Measurements from ENCODE around the gene TMEM255A. TPM values are rescaled to one million over a fixed set of nuclear protein-coding genes. Genes with fewer than 3 reads are reported as not detected.

The TMEM255A gene
- total RNA-seq (ENCODE audit: low replicate concordance), result 2.0 and 3.5 TPM in 2 replicates

DNA sequence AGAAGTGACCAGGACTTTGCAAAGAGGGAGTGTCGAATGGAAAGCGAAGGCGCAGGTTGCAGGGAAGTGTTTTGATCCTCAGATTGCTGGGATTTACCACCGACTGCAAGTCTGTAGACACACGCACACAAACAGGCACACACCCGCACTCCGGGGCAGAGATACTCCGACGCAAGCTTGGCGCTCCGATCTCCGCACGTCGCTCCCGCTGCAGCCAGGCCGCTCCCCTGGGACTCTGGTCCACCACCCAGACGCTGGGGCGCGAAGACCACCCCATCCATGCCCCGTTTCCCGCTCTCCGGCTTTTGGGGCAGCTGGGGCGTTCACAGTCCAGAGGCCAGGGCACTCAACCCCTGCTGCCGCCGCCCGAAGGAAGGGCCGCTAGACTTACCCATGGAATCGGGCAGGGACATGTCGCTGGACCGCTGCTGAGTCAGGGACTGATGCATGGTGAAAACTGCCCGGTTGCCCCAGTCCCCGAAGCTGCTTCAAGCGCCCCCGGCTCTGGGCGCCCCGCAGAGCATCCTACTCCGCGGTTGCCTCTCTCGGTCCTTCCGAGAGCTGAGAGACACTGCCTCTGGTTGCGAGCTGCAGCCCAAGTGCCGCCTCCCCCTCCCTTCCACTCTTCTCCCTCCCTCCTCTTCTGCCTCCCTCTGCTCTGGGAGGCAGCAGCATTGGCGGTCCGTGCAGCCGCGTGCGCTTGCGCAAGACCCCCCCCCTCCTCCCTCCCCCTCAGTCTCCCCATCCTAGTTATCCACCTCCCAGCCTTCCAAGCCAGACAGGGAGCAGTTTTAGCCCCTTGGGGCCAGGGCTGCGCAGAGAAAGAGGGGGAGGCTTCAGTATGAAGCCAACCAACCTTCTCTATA, at the start of gene TMEM255A:
Gene TMEM255A (minus strand): TSS at position 601 of the 866 bp plus-strand sequence. CDS start 152 bp downstream, at position 449.
- Histone ChIP-seq H4K20me1 (ENCODE audit: low read depth) (no peaks in the 10 kb centered on the region), H3K9ac (no peak within 1 kb of the TSS), H3K27me3 (peaks cover 100% of the 10 kb centered on the region), H3K27ac (no peak within 1 kb of the TSS), H3K36me3 (no peaks in the 10 kb centered on the region), H3K79me2 (ENCODE audit: low read depth) (no peaks in the 10 kb centered on the region), H3F3A (ENCODE audit: low read depth) (peaks cover 10% of the 10 kb centered on the region), H3K9me3 (ENCODE audit: low read depth) (no peaks in the 10 kb centered on the region), H3K4me3 (peak within 1 kb of the TSS; percentile 47), H2AFZ (replicated peaks) (peak within 1 kb of the TSS; percentile 23), H3K4me1 (peaks cover 5% of the 10 kb centered on the region), H3K4me2 (peak within 1 kb of the TSS; percentile 88)
- TF ChIP-seq EZH2 (IDR thresholded peaks at IDR 0.05), result no peak
- TF ChIP-seq, protein P1, sequence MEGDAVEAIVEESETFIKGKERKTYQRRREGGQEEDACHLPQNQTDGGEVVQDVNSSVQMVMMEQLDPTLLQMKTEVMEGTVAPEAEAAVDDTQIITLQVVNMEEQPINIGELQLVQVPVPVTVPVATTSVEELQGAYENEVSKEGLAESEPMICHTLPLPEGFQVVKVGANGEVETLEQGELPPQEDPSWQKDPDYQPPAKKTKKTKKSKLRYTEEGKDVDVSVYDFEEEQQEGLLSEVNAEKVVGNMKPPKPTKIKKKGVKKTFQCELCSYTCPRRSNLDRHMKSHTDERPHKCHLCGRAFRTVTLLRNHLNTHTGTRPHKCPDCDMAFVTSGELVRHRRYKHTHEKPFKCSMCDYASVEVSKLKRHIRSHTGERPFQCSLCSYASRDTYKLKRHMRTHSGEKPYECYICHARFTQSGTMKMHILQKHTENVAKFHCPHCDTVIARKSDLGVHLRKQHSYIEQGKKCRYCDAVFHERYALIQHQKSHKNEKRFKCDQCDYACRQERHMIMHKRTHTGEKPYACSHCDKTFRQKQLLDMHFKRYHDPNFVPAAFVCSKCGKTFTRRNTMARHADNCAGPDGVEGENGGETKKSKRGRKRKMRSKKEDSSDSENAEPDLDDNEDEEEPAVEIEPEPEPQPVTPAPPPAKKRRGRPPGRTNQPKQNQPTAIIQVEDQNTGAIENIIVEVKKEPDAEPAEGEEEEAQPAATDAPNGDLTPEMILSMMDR (IDR thresholded peaks at IDR 0.05), result no peak
- peak; percentile 50 for DNase-seq (ENCODE audit: low spot score)
- Mint-ChIP-seq H3K27ac (no peak within 1 kb of the TSS), H3K36me3 (no peaks in the 10 kb centered on the region), H3K4me3 (peak within 1 kb of the TSS; percentile 87), H3K9me3 (peaks cover 2% of the 10 kb centered on the region), H3K27me3 (ENCODE audit: insufficient read depth, low read depth) (peaks cover 22% of the 10 kb centered on the region), H3K4me1 (peaks cover 39% of the 10 kb centered on the region)

DNA sequence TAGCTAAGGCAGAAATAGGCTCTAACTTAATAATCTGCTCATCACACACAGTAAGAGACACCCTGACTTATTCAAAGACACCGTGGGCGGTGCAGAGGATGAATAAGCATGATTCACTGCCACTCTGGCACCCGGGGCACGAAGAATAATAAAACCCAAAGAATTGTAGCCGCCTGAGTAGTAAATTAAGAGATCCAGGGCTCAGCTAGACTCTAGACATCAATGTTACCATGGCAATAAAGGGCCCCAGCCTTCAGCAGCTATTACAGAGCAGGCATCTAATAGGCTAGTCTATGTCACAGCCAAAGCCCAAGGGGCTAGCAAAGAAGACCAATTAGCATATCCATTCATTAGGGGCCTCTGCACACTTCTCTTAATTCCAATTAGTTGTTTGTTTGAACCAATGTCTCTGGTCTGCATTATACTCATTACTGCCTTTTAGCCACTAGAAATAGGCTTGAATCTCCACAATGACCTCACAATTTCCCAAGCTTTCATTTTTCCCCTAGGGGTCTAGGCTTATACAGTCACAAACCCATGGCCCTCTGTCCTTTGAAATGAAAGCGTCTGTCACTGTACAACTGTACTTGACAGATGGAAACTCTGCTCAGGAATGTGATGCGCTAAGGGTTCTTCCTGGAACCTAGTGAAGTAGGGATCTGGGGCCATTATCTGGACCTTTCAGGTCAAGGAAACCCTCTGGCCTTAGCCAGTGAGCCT, 47.6 kb upstream of the TMEM255A start:
- peak; percentile 2 for DNase-seq (ENCODE audit: low spot score)
- Histone ChIP-seq H2AFZ (replicated peaks) (no peak overlapping the region), H4K20me1 (ENCODE audit: low read depth) (no peaks in the 10 kb centered on the region), H3K36me3 (no peaks in the 10 kb centered on the region), H3K4me3 (no peak overlapping the region), H3K4me2 (no peak overlapping the region), H3K9me3 (ENCODE audit: low read depth) (no peaks in the 10 kb centered on the region), H3K79me2 (ENCODE audit: low read depth) (no peaks in the 10 kb centered on the region), H3K9ac (no peak overlapping the region), H3K27ac (no peak overlapping the region), H3K4me1 (no peaks in the 10 kb centered on the region), H3K27me3 (no peaks in the 10 kb centered on the region), H3F3A (ENCODE audit: low read depth) (no peaks in the 10 kb centered on the region)
- Mint-ChIP-seq H3K4me1 (peaks cover 37% of the 10 kb centered on the region), H3K36me3 (no peaks in the 10 kb centered on the region), H3K9me3 (peaks cover 3% of the 10 kb centered on the region), H3K27me3 (ENCODE audit: insufficient read depth, low read depth) (peaks cover 11% of the 10 kb centered on the region), H3K27ac (no peak overlapping the region), H3K4me3 (no peak overlapping the region)
- TF ChIP-seq EZH2phosphoT487 (IDR thresholded peaks at IDR 0.05), result no peak
- TF ChIP-seq EZH2 (IDR thresholded peaks at IDR 0.05), result no peak
- TF ChIP-seq, protein P1 (IDR thresholded peaks at IDR 0.05), result no peak

DNA sequence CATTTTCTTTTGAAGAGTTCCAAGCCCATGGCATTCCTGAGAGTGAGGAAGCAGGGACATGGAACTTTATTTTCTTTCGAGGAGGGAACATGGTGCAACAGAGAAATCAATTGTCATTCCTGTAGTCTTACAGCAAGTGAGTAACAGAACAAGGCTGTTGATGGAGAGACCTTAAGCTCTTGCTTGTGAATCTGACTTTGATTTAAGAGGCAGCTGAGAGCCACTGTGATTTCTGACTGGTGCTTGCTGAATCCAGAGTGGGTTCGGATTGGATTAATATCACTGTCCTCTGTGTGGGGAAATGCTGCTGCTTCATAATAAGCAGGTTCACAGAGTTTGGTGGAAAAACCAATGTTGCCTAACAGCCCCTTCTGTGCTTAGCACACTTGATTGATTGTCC, 45.9 kb upstream of the TMEM255A start:
- peaks cover 9% of the 10 kb centered on the region for H3K27me3 Mint-ChIP-seq (ENCODE audit: insufficient read depth, low read depth)

More for the DNA sequence above, 45.9 kb upstream of the TMEM255A start:
- DNase-seq (ENCODE audit: low spot score), result no peak
- H3K9me3 Mint-ChIP-seq, result peaks cover 8% of the 10 kb centered on the region
- H3K4me3 Mint-ChIP-seq, result no peak overlapping the region
- H4K20me1 ChIP-seq (ENCODE audit: low read depth), result no peaks in the 10 kb centered on the region
- no peak overlapping the region for H3K4me3 ChIP-seq
- no peaks in the 10 kb centered on the region for H3K79me2 ChIP-seq (ENCODE audit: low read depth)
- no peaks in the 10 kb centered on the region for H3K4me1 ChIP-seq
- H3K36me3 Mint-ChIP-seq, result no peaks in the 10 kb centered on the region
- no peaks in the 10 kb centered on the region for H3K27me3 ChIP-seq
- H3F3A ChIP-seq (ENCODE audit: low read depth), result no peaks in the 10 kb centered on the region
- no peak overlapping the region for H3K4me2 ChIP-seq
- H3K9me3 ChIP-seq (ENCODE audit: low read depth), result no peaks in the 10 kb centered on the region
- no peak overlapping the region for H3K27ac ChIP-seq
- no peak overlapping the region for H3K9ac ChIP-seq
- TF ChIP-seq, protein P1 (IDR thresholded peaks at IDR 0.05), result no peak
- TF ChIP-seq EZH2 (IDR thresholded peaks at IDR 0.05) (no peak), EZH2phosphoT487 (IDR thresholded peaks at IDR 0.05) (no peak)
- H3K27ac Mint-ChIP-seq, result no peak overlapping the region
- H2AFZ ChIP-seq (replicated peaks), result no peak overlapping the region
- H3K4me1 Mint-ChIP-seq, result peaks cover 29% of the 10 kb centered on the region
- H3K36me3 ChIP-seq, result no peaks in the 10 kb centered on the region

Measured in neural progenitor cell (in vitro differentiated cells).